Cardiac muscle cell (in vitro differentiated cells and primary cell): ENCODE measurements around the gene DOCK4. TPM values are rescaled to one million over a fixed set of nuclear protein-coding genes. Genes with fewer than 3 reads are reported as not detected.

Experiments used
- DNase-seq, 2 donors: peaks; one replicate each; pipeline versions ENCODE4 v3.0.0 to v3.0.0-alpha.2; 2010 to 2017; ENCODE audit warnings: low read depth in 1 of 2, low spot score in 1 of 2
- H3K27ac ChIP-seq: fragments of 200-600 bp; sonication (generic); 2 replicates; pipeline ENCODE4 v1.5.1; 2016
- H3K27me3 ChIP-seq: fragments of 200-600 bp; sonication (generic); 2 replicates; pipeline ENCODE4 v1.6.0; 2016; ENCODE audit warnings: control low read depth
- H3K36me3 ChIP-seq: fragments of 200-600 bp; sonication (generic); 2 replicates; pipeline ENCODE4 v1.5.1; 2016; ENCODE audit warnings: control low read depth
- H3K4me1 ChIP-seq: fragments of 200-600 bp; sonication (generic); 2 replicates; pipeline ENCODE4 v1.8.1; 2017; ENCODE audit warnings: low read depth, mild to moderate bottlenecking, mixed run types
- H3K4me3 ChIP-seq: fragments of 200-600 bp; sonication (generic); 2 replicates; pipeline ENCODE4 v1.5.1; 2016; ENCODE audit warnings: mild to moderate bottlenecking
- H3K9me3 ChIP-seq: fragments of 200-600 bp; sonication (generic); 2 replicates; pipeline ENCODE4 v1.5.1; 2017; ENCODE audit warnings: low read depth, mild to moderate bottlenecking, control low read depth
- CTCF ChIP-seq: IDR thresholded peaks from 2 replicates; pipeline ENCODE4 v1.5.1; 2012; ENCODE audit warnings: low read depth, mild to moderate bottlenecking, low read length
- polyA plus RNA-seq: library from polyadenylated mRNA; unstranded; fragments of >200 nt; fragmentation: Nextera tagmentation; extraction: Ambion mirVana; gene quantifications from 2 replicates; pipeline ENCODE4 v1.2.1, GENCODE V29; 2016
- total RNA-seq: library from RNA; depleted of rRNA; stranded (reverse); fragments of >200 nt; gene quantifications from 2 replicates; pipeline ENCODE4 v1.2.3, GENCODE V29; 2016

The DOCK4 gene
- total and polyA plus RNA-seq, 2 experiments from 2014 or later = 5.3 to 11.4 TPM

DNA sequence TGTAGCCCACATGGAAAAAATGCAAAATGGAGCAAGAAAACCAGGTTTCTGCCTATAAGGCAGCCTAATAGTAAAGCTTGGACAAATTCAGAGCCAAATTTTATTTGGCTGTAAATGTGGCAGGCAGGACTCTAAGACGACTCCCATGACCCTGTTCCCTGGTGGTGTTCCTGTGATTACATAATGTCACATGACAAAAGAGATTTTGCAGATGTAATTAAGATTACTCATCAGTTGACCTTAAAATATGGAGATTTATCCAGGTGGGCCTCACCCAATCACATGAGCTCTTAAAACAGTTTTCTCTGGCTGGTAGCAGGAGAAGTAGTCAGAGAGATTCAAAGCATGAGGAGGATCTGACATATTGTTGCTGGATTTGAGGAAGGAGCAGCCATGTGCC lies 340.8 kb downstream of the DOCK4 start:
- H3K9me3 ChIP-seq = no peaks in the 10 kb centered on the region
- H3K27me3 ChIP-seq = peaks cover 64% of the 10 kb centered on the region
- TF ChIP-seq CTCF = no peak
- DNase-seq = no peak
- no peak overlapping the region for H3K4me3 ChIP-seq
- no peak overlapping the region for H3K27ac ChIP-seq
- H3K36me3 ChIP-seq = no peaks in the 10 kb centered on the region
- H3K4me1 ChIP-seq = peaks cover 10% of the 10 kb centered on the region

- TF ChIP-seq CTCF = no peak
- peaks cover 10% of the 10 kb centered on the region for H3K4me1 ChIP-seq
Observed at GRCh38 chr7:111864291-111864976, 341.8 kb downstream of the DOCK4 start.

GRCh38 chr7:111863269-111863668 lies 342.9 kb downstream of the DOCK4 start:
- Histone ChIP-seq H3K4me3 (no peak overlapping the region), H3K36me3 (no peaks in the 10 kb centered on the region), H3K4me1 (peaks cover 10% of the 10 kb centered on the region), H3K27me3 (peaks cover 77% of the 10 kb centered on the region), H3K27ac (no peak overlapping the region), H3K9me3 (no peaks in the 10 kb centered on the region)
- no peak for DNase-seq
- no peak for TF ChIP-seq CTCF

More at GRCh38 chr7:111864291-111864976, 341.8 kb downstream of the DOCK4 start:
- H3K27me3 ChIP-seq = peaks cover 70% of the 10 kb centered on the region
- no peaks in the 10 kb centered on the region for H3K36me3 ChIP-seq
- H3K9me3 ChIP-seq = no peaks in the 10 kb centered on the region
- DNase-seq = no peak
- no peak overlapping the region for H3K27ac ChIP-seq
- no peak overlapping the region for H3K4me3 ChIP-seq

- no peak for TF ChIP-seq CTCF
Observed at GRCh38 chr7:111860248-111860647, 346.0 kb downstream of the DOCK4 start.

GRCh38 chr7:111858331-111858730 lies 347.9 kb downstream of the DOCK4 start:
- no peak for DNase-seq
- Histone ChIP-seq H3K9me3 (no peaks in the 10 kb centered on the region), H3K4me3 (no peak overlapping the region), H3K27ac (no peak overlapping the region), H3K27me3 (peaks cover 61% of the 10 kb centered on the region), H3K4me1 (no peaks in the 10 kb centered on the region), H3K36me3 (no peaks in the 10 kb centered on the region)
- TF ChIP-seq CTCF = no peak

More at GRCh38 chr7:111860248-111860647, 346.0 kb downstream of the DOCK4 start:
- no peak overlapping the region for H3K27ac ChIP-seq
- H3K4me1 ChIP-seq = no peaks in the 10 kb centered on the region
- no peak overlapping the region for H3K4me3 ChIP-seq
- no peak for DNase-seq
- H3K36me3 ChIP-seq = no peaks in the 10 kb centered on the region
- no peaks in the 10 kb centered on the region for H3K9me3 ChIP-seq
- peaks cover 79% of the 10 kb centered on the region for H3K27me3 ChIP-seq
